ENCODE results near the gene PRSS50.

- no peak for TF ChIP-seq CTCF (IDR thresholded peaks at IDR 0.05)
- no peak for TF ChIP-seq EP300 (IDR thresholded peaks at IDR 0.05)
- no peak for TF ChIP-seq POLR2A (IDR thresholded peaks at IDR 0.05)
- TF ChIP-seq POLR2AphosphoS5 (IDR thresholded peaks at IDR 0.05), result no peak
Measured at GRCh38 chr3:46700772-46701171, 16.9 kb downstream of the PRSS50 start.
